ENCODE measurements around the gene TRNP1.

GRCh38 chr1:26994020-26994786 is 711 bp downstream of the TRNP1 start:
- no peak for TF ChIP-seq CTCF (IDR thresholded peaks at IDR 0.05)
- no peak for TF ChIP-seq POLR2A (IDR thresholded peaks at IDR 0.05)

Data from testis (tissue), 2 donors.